Measurements from ENCODE around the gene GPR119. TPM values are rescaled to one million over a fixed set of nuclear protein-coding genes. Genes with fewer than 3 reads are reported as not detected.

The GPR119 gene
- total RNA-seq, 1 experiment from 2014 or later = not detected

GRCh38 chrX:130416785-130417184 is 31.3 kb upstream of the GPR119 start:
- H3K4me1 ChIP-seq (ENCODE audit: control insufficient read depth in 1 of 2, insufficient read depth in 2 of 2, low read length in 2 of 2) = no peaks in the 10 kb centered on the region
- no peak for ATAC-seq
- no peaks in the 10 kb centered on the region for H4K20me1 ChIP-seq (ENCODE audit: insufficient read depth)
- intact Hi-C loops (cut with micrococcal nuclease) = no loop called here
- ChIA-PET RAD21 (ENCODE audit: low non-redundant PET in 1 of 2, low total read pairs in 2 of 2, uncharacterized antibody in 2 of 2, unreplicated experiment in 2 of 2) (no interaction called here), CTCF (no interaction called here), POLR2A (no interaction called here)
- no peaks in the 10 kb centered on the region for H3K79me2 ChIP-seq (ENCODE audit: insufficient read depth, low read length)
- H3K9me2 ChIP-seq (ENCODE audit: insufficient read depth) = no peaks in the 10 kb centered on the region
- no peaks in the 10 kb centered on the region for H3K27me3 ChIP-seq (ENCODE audit: insufficient read depth, low read length)
- no peak overlapping the region for H3K4me3 ChIP-seq (replicated peaks in 1 of 2; ENCODE audit: low read depth in 1 of 2, low read length in 2 of 2)
- TF ChIP-seq, protein P1, sequence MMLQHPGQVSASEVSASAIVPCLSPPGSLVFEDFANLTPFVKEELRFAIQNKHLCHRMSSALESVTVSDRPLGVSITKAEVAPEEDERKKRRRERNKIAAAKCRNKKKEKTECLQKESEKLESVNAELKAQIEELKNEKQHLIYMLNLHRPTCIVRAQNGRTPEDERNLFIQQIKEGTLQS (IDR thresholded peaks at IDR 0.05) = no peak
- H2AFZ ChIP-seq (ENCODE audit: low read depth, low read length, poor library complexity, severe bottlenecking) = no peak overlapping the region
- no peak overlapping the region for H3K4me2 ChIP-seq (ENCODE audit: low read length)
- H3K9me3 ChIP-seq (ENCODE audit: control insufficient read depth in 1 of 2, insufficient read depth in 1 of 2, low read depth in 1 of 2, low read length in 2 of 2) = no peaks in the 10 kb centered on the region
- no peak for DNase-seq (ENCODE audit: low read depth, low spot score)
- no TSS peak for BruUV-seq (replicated peaks)
- H3K27ac ChIP-seq (ENCODE audit: low read depth, low read length) = no peak overlapping the region
- no peak overlapping the region for H3K9ac ChIP-seq (ENCODE audit: low read length)
- H3K36me3 ChIP-seq (ENCODE audit: control insufficient read depth in 1 of 2, insufficient read depth in 2 of 2, low read length in 2 of 2) = no peaks in the 10 kb centered on the region

DNA sequence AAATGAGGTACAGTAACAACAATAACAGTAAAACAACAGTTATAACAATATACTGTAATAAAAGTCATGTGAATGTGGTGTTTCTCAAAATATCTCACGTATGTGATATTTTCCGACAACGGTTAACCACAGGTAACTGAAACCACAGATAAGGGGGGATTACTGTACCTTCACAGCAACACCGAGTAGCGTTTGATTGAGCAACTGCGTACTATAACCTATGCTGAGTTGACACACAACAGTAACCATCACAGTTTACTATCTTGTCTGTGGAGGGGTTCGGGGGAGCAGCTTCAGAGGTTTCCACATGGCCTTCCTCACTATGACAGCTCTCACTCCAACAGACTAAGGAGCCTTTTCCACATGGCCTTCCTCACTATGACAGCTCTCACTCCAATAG is 29.7 kb upstream of the GPR119 start:
- no peak for TF ChIP-seq CEBPB (IDR thresholded peaks at IDR 0.05; ENCODE audit: low read depth)
- TF ChIP-seq SIN3A (IDR thresholded peaks at IDR 0.05; ENCODE audit: low read depth) = no peak
- TF ChIP-seq RAD21 (IDR thresholded peaks at IDR 0.05; ENCODE audit: low read depth) = no peak
- no peak for TF ChIP-seq EZH2 (IDR thresholded peaks at IDR 0.05)
- TF ChIP-seq SRF (IDR thresholded peaks at IDR 0.05; ENCODE audit: low read depth) = no peak
- no peak for TF ChIP-seq POLR2A (IDR thresholded peaks at IDR 0.05; ENCODE audit: borderline replicate concordance, extremely low read depth, insufficient read depth, insufficient read length)
- no peak for TF ChIP-seq EGR1 (IDR thresholded peaks at IDR 0.05; ENCODE audit: low read depth)
- TF ChIP-seq ZNF274 (IDR thresholded peaks at IDR 0.05; ENCODE audit: low read depth, low read length) = no peak
- TF ChIP-seq MAX (IDR thresholded peaks at IDR 0.05) = no peak
- no peak for TF ChIP-seq TCF7L2 (IDR thresholded peaks at IDR 0.05; ENCODE audit: borderline replicate concordance, extremely low read depth, insufficient read depth, insufficient read length)
- TF ChIP-seq POLR2AphosphoS5 (IDR thresholded peaks at IDR 0.05; ENCODE audit: low read depth, low read length) = no peak
- no peak for TF ChIP-seq JUND (IDR thresholded peaks at IDR 0.05)
- TF ChIP-seq, protein P1 (IDR thresholded peaks at IDR 0.05) = no peak
- no peak for TF ChIP-seq YY1 (IDR thresholded peaks at IDR 0.05; ENCODE audit: extremely low read depth, insufficient replicate concordance, low read depth, low read length)
- TF ChIP-seq FOSL1 (IDR thresholded peaks at IDR 0.05; ENCODE audit: low read depth) = no peak
- no peak for TF ChIP-seq EZH2phosphoT487 (IDR thresholded peaks at IDR 0.05; ENCODE audit: borderline replicate concordance)
- TF ChIP-seq ZFX (IDR thresholded peaks at IDR 0.05) = no peak
- TF ChIP-seq, protein P2, sequence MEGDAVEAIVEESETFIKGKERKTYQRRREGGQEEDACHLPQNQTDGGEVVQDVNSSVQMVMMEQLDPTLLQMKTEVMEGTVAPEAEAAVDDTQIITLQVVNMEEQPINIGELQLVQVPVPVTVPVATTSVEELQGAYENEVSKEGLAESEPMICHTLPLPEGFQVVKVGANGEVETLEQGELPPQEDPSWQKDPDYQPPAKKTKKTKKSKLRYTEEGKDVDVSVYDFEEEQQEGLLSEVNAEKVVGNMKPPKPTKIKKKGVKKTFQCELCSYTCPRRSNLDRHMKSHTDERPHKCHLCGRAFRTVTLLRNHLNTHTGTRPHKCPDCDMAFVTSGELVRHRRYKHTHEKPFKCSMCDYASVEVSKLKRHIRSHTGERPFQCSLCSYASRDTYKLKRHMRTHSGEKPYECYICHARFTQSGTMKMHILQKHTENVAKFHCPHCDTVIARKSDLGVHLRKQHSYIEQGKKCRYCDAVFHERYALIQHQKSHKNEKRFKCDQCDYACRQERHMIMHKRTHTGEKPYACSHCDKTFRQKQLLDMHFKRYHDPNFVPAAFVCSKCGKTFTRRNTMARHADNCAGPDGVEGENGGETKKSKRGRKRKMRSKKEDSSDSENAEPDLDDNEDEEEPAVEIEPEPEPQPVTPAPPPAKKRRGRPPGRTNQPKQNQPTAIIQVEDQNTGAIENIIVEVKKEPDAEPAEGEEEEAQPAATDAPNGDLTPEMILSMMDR (IDR thresholded peaks at IDR 0.05 in 2 of 3, conservative IDR thresholded peaks at IDR 0.05 in 1 of 3; ENCODE audit: borderline replicate concordance in 1 of 3, insufficient read depth in 1 of 3, low read depth in 2 of 3, low read length in 2 of 3) = no peak
- TF ChIP-seq ELF1 (IDR thresholded peaks at IDR 0.05; ENCODE audit: borderline replicate concordance, low read depth) = no peak
- intact Hi-C loops (cut with micrococcal nuclease) = no loop called here

More for the DNA sequence above, 29.7 kb upstream of the GPR119 start:
- CTCF ChIA-PET = no interaction called here
- no peak overlapping the region for H3K9ac ChIP-seq (ENCODE audit: low read length)
- no TSS peak for BruUV-seq (replicated peaks)
- RAD21 ChIA-PET (ENCODE audit: low non-redundant PET in 1 of 2, low total read pairs in 2 of 2, uncharacterized antibody in 2 of 2, unreplicated experiment in 2 of 2) = no interaction called here
- H3K27ac ChIP-seq (ENCODE audit: low read depth, low read length) = no peak overlapping the region
- H3K4me3 ChIP-seq (replicated peaks in 1 of 2; ENCODE audit: low read depth in 1 of 2, low read length in 2 of 2) = no peak overlapping the region
- no peak for ATAC-seq
- 0 out of 4 replicates have a peak, but pooled peaks cover 0 to 4% of the 10 kb centered on the region in 2 experiments for H3K36me3 ChIP-seq (ENCODE audit: control insufficient read depth in 1 of 2, insufficient read depth in 2 of 2, low read length in 2 of 2)
- DNase-seq (ENCODE audit: low read depth, low spot score) = no peak
- no peak overlapping the region for H2AFZ ChIP-seq (ENCODE audit: low read depth, low read length, poor library complexity, severe bottlenecking)
- no peaks in the 10 kb centered on the region for H3K79me2 ChIP-seq (ENCODE audit: insufficient read depth, low read length)
- no peak overlapping the region for H3K4me2 ChIP-seq (ENCODE audit: low read length)
- no peaks in the 10 kb centered on the region for H3K9me2 ChIP-seq (ENCODE audit: insufficient read depth)
- no peaks in the 10 kb centered on the region for H4K20me1 ChIP-seq (ENCODE audit: insufficient read depth)
- H3K27me3 ChIP-seq (ENCODE audit: insufficient read depth, low read length) = no peaks in the 10 kb centered on the region
- POLR2A ChIA-PET = no interaction called here
- H3K9me3 ChIP-seq (ENCODE audit: control insufficient read depth in 1 of 2, insufficient read depth in 1 of 2, low read depth in 1 of 2, low read length in 2 of 2) = no peaks in the 10 kb centered on the region
- H3K4me1 ChIP-seq (ENCODE audit: control insufficient read depth in 1 of 2, insufficient read depth in 2 of 2, low read length in 2 of 2) = no peaks in the 10 kb centered on the region
